CD4-positive, alpha-beta T cell treated with Interleukin-6 for 4 hours (primary cell): ENCODE data around the gene RHOH.
A peak's percentile ranks its signal among the peaks of the same experiment; 100 is the strongest.

ENCODE experiments used
- DNase-seq: peaks from one replicate; pipeline ENCODE4 v3.0.0-alpha.2; 2020; ENCODE audit warnings: mixed read lengths

The RHOH gene

GRCh38 chr4:40209401-40209800, 12.6 kb downstream of the RHOH start:
- no peak for DNase-seq

GRCh38 chr4:40210776-40211175, 13.9 kb downstream of the RHOH start:
- no peak for DNase-seq

DNA sequence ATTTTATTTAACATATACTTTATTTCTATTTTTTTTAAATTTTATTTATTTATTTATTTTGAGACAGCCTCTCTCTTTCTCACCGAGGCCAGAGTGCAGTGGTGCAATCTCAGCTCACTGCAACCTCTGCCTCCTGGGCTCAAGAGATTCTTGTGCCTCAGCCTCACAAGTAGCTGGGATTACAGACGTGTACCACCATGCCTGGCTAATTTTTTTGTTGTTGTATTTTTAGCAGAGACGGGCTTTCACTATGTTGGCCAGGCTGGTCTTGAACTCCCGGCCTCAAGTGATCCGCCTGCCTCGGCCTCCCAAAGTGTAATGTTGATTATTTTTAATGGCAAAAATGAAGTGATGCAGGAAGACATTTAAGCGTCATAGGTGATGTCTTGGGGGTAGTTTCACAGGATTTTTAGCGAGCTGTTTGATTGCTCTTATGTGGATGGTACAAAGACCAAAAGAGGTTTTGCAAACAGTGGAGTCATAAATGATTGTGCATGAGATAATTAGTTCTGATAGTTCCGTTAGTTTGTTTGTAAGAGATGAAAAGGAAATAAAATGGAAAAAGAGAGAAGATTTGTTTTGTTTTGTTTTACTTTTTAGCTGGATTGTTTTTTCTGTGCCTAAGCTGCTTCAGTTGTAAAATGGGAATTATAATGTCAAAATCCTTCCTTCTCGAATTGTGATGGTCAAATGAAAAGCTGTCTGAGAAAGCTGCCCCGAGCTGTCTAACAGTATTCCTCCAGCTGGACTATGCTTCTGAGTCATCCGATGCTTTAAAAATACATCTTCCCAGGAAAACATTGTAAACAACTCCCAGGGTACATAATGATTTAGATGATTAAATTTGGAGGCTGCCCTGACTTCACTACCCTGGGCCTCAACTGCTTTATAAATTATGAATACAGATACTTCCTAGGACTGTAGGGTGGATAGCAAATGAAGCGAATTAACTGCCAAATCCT, 14.7 kb downstream of the RHOH start:
- no peak for DNase-seq

DNA sequence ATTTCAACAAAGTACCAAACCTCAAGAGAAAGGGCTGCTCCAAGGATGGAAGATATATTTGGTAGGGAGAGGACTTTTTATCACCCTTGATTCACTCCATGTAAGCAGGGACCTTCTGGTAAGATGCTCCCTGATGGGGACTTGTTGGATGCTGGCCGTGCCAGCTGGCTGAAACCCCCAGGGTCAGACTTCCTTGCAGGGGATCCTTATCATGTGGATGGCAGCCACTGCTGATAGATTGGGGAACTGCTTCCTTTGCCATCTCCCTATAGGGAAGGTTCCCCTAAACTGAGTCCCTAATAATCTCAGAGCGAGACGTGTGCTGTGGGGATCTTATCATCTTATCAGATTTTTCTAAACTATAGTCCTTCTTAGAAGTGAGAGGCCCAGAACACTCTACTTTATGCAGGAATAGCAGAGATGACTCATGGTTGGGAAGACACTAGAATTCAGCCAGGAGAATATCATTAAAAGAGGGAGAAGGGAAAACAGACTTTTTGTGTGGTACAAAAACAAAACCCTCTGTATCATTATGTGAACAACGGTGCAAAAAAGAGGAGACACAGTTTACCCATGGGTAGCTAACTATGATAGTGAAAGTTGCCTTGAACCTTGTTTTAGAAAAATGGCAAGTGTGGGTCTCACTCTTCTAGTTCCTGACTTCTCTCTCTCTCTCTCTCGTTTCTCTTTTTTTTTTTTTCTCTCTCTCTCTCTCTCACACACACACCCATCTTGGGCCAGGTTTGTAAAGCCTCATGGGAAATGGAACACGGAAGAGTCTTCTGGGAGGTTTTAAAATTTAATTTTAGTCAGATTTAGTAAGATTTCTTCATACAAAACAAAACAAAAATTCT, 16.1 kb downstream of the RHOH start:
- DNase-seq: no peak

- DNase-seq: peak; percentile 75
Observed at GRCh38 chr4:40214038-40214437, 17.2 kb downstream of the RHOH start.

DNA sequence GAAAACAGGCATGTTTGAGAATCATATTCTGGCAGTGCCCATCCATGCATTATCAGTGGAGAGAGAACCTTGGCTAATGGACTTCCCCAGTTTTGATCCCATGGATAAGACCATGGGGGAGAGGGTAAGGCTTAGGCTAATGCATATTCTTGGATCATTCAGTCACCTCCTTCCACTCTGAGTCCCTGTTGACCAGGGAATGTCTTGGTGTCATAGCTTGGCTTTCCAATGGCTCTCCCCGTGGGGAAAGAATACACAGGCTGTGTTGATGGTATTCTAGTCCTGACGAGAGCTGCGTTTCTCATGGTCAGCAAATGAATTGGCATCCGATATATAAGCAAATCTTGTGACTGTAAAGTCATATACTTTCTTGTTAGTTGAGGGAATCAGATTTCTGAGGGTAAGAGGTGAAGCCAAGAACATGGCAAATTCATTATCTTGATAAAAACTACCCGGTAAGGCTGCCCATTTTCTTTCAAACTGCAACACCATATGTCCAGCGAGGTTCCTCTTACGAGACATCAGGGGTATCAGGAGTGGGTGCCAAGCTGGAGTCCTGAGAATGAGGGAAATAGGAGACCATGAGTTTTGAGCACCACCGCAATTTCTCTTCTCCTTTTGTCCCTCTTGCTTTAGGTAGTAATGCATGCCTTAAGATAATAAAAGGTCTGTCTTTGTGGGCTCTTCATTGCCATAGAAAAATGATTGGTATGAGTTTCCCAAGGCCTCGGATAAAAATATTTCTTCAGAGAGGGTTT, 18.0 kb downstream of the RHOH start:
- no peak for DNase-seq

DNA sequence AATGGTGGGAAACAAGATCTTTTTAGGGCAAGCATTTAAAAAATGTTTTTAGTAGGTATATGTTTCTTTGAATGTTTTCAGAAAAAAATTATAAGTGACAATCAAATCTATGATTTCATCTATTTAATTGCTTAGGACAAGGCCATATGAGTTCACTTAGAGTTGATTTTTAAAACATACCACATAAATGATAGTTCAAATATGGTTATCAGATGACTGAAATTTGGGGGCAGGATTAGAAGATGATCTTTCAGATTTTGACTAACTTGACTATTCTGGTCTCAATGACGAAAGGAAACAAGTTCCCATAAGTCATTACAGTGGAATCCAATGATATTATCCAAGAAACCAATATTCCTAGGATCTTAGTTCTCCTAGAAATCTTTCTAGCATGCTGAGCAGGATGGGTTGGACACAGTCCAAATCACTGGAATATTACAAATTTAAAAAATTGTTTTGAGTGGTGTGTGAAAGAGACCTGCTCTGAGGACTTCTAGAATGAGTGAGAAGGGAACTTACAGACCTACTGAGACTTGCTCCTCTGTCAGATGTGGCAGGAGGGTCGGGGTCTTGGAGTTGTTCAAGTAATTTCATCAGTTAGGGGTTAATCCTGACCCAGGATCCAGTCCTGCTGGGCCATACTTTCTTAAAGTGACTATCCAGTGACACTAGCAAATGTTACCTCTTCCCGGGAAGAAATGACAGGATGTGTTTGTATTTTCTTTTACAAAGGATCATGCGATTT, 20.0 kb downstream of the RHOH start:
- no peak for DNase-seq

GRCh38 chr4:40221744-40222143, 24.9 kb downstream of the RHOH start:
- no peak for DNase-seq

DNA sequence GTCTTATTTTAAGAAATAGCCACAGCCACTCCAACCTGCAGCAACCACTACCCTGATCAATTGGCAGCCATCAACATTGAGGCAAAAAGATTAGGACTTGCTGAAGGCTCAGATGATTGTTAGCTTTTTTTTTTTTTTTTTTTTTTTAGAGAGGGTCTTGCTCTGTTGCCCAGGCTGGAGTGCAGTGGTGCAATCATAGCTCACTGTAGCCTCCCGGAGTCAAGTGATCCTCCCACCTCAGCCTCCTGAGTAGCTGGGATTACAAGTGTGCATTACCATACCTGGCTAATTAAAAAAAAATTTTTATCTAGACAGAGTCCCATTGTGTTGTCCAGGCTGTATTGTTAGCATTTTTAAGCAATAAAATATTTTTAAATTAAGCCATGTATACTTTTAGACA, 26.5 kb downstream of the RHOH start:
- no peak for DNase-seq

- no peak for DNase-seq
Observed at GRCh38 chr4:40224432-40224831, 27.6 kb downstream of the RHOH start.

DNA sequence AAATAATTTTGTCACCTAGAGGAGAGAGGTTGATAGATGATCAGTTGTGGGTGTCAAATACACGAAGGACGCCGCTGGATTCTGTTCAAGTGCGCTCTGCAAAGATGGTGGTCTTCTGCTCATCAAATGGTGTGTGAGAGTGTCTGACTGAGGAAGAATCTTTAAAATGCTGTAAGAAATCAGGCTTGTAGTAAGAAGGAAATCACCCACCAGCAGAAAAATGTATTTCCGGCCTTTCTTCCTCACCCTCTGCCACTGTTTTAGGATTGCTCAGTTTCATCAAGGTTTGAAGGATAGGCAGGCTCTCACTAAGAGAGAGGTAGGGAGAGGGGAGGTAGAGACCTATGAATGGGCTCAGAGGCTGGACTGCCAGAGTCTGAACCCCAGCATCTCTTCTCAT, 28.7 kb downstream of the RHOH start:
- DNase-seq: no peak

DNA sequence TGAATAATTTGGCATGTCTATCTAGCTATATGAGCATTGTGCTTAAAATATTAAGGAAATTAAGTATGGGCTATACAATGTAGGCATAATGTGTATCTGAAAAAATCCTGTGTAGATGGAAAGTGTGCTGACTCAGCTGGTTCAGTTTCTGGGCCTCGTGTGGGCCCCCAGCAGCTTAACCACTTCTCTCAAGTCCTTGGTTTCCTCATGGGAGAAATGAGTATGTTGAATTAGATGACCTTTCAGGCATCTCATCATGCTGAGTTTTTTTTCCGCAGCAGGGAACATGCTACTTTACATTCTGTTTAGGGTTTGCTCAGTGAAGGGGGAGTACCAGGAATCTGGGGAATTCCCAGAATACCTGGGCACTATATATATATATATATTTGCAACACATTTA, 30.5 kb downstream of the RHOH start:
- peak; percentile 53 for DNase-seq

GRCh38 chr4:40228497-40229365, 31.9 kb downstream of the RHOH start:
- no peak for DNase-seq

DNA sequence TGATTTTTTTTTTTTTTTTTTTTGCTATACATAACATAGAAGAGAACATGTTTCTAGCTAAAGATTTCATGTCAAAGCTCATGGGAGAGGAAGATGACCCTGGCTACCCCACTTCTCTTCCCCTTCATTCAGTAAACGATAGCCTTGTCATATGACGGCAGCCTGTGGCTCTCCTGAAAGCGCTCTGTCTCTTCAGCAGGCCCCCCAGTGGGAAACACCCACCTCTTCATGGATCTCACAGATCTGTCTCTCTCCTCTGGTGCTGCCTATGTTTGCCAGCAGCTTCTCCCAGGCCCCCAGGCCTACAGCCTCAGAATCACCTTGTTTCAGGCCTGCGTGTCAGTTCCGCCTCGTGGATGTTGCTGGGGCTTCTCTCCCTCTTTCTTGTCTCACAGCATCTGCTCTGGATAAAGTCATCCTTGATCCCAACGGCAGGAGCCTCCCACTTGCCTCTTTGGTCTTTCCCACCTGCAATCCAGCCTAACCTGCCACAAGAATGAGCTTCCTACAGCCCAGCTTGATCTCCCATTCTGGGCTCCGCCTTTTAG, 34.6 kb downstream of the RHOH start:
- DNase-seq: no peak

- peak; percentile 37 for DNase-seq
Observed at GRCh38 chr4:40232610-40233009, 35.8 kb downstream of the RHOH start.

DNA sequence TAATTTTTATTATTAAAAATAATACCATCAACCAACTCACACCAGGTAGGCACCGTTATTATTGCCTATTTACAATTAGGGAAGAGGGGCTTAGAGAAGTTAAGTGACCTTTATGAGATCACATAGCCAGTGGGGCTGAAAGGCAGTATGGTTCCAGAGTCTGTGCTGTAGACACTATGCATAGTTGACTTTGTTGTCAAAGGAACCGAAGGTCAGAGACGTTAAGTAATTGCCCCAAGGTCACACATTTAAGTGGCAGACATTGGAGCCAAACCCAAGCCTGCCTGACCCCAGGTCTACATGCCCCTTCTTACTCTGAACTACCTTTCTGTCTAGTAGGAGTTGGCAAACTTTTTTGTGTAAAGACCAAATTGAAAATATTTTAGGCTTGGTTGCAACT, 36.4 kb downstream of the RHOH start:
- no peak for DNase-seq

DNA sequence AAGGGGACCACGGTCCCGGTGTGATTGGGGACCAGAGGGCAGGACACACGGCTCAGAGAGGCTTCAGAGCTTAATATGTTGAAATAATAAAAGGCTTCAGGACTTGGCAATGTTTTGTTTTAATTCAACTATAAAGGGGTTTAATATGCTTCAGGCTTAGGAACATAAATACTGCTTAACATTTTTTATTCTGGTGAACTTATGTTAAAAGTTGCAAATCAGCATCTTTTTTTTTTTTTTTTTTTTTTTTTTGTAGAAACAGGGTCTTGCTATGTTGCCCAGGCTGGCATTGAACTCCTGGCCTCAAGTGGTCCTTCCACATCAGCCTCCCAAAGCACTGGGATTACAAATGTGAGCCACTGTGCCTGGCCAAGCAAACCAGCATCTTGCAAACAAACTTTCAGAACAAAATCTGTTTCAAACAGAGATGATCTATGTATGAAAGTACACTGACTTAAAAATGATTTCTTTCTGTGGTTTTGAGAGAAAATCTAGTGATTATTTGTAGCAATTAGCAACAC, 37.7 kb downstream of the RHOH start:
- no peak for DNase-seq

- DNase-seq: no peak
Observed at GRCh38 chr4:40238008-40238699, 41.3 kb downstream of the RHOH start.

DNA sequence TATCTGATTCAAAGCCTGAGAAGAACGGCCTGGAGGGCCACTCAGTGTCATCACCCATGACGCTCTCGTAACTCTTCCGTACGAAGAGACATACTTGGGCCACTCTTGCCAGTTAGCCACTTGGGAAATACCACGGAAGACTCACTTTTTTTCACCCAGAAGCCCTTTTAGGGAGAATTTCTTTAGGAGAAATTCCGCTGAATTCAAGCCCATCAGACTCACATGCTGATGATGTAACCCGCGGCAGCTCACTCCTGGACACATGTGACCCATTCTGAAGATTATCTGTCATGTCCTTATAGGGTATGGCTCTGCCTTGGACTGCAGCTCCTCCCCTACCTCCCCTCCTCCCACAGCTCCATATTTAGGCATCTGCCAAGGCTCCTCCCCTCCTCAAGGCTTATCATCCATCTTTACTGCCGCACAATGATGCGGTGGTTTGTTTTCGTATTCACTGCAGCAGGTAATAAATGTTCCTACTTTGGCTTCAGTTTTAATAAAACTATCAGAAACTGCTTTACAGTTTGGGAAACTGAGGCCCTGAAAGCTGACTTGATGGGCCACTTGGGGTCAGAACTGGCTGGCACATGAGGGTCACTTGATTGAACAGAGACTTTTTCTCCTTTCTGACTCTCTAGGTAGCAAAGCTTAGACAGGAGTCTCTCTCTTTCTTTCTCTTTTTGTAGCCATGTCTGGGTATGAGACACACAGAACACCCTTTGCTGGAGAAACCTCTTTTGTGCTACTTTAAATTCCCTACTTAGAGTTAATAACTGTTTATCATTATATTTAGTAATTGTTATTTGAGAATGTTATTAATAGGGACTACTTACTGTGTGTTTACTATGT, 42.1 kb downstream of the RHOH start:
- peak; percentile 75 for DNase-seq
